ENCODE data around the gene RIPK1. TPM values are rescaled to one million over a fixed set of nuclear protein-coding genes. Genes with fewer than 3 reads are reported as not detected.
"Not testable (repeated sequence)": the region's sequence is repeated elsewhere in the genome, so short reads cannot be mapped to it uniquely, and the experiment has no call there.

Gene RIPK1
- total RNA-seq, 1 donor from 2014 or later, result 26.2 TPM

GRCh38 chr6:3133515-3133914 lies 65.2 kb downstream of the RIPK1 start:
- H3K9me3 Mint-ChIP-seq (ENCODE audit: low read depth), result no peaks in the 10 kb centered on the region
- DNase-seq (ENCODE audit: low spot score), result no peak
- H3K4me3 Mint-ChIP-seq (ENCODE audit: unreplicated experiment), result no peak overlapping the region
- H3K4me1 Mint-ChIP-seq (ENCODE audit: low read depth), result no peaks in the 10 kb centered on the region
- no peak for TF ChIP-seq CTCF (IDR thresholded peaks at IDR 0.05)
- no peak overlapping the region for H3K27ac Mint-ChIP-seq (ENCODE audit: unreplicated experiment)
- H3K36me3 Mint-ChIP-seq (ENCODE audit: low read depth), result peaks cover 40% of the 10 kb centered on the region
- no peaks in the 10 kb centered on the region for H3K27me3 Mint-ChIP-seq (ENCODE audit: low read depth)

- Mint-ChIP-seq H3K4me1 (ENCODE audit: low read depth) (peaks cover 7% of the 10 kb centered on the region), H3K36me3 (ENCODE audit: low read depth) (peaks cover 39% of the 10 kb centered on the region), H3K9me3 (ENCODE audit: low read depth) (no peaks in the 10 kb centered on the region), H3K4me3 (ENCODE audit: unreplicated experiment) (no peak overlapping the region), H3K27me3 (ENCODE audit: low read depth) (no peaks in the 10 kb centered on the region), H3K27ac (ENCODE audit: unreplicated experiment) (no peak overlapping the region)
- TF ChIP-seq CTCF (IDR thresholded peaks at IDR 0.05), result no peak
- DNase-seq (ENCODE audit: low spot score), result no peak
Measured at GRCh38 chr6:3135668-3136291, 67.5 kb downstream of the RIPK1 start.

GRCh38 chr6:3136292-3137011 lies 68.2 kb downstream of the RIPK1 start:
- H3K27ac Mint-ChIP-seq (ENCODE audit: unreplicated experiment), result no peak overlapping the region
- no peak for DNase-seq (ENCODE audit: low spot score)
- H3K4me3 Mint-ChIP-seq (ENCODE audit: unreplicated experiment), result no peak overlapping the region
- H3K36me3 Mint-ChIP-seq (ENCODE audit: low read depth), result peaks cover 36% of the 10 kb centered on the region
- H3K4me1 Mint-ChIP-seq (ENCODE audit: low read depth), result peaks cover 7% of the 10 kb centered on the region
- TF ChIP-seq CTCF (IDR thresholded peaks at IDR 0.05), result no peak
- no peaks in the 10 kb centered on the region for H3K9me3 Mint-ChIP-seq (ENCODE audit: low read depth)
- no peaks in the 10 kb centered on the region for H3K27me3 Mint-ChIP-seq (ENCODE audit: low read depth)

- Mint-ChIP-seq H3K9me3 (ENCODE audit: low read depth) (no peaks in the 10 kb centered on the region), H3K27me3 (ENCODE audit: low read depth) (no peaks in the 10 kb centered on the region), H3K36me3 (ENCODE audit: low read depth) (peaks cover 30% of the 10 kb centered on the region), H3K27ac (ENCODE audit: unreplicated experiment) (no peak overlapping the region), H3K4me1 (ENCODE audit: low read depth) (peaks cover 7% of the 10 kb centered on the region), H3K4me3 (ENCODE audit: unreplicated experiment) (no peak overlapping the region)
- DNase-seq (ENCODE audit: low spot score), result no peak
- TF ChIP-seq CTCF (IDR thresholded peaks at IDR 0.05), result no peak
Measured at GRCh38 chr6:3137057-3137777, 68.9 kb downstream of the RIPK1 start.

GRCh38 chr6:3137873-3138272 lies 69.6 kb downstream of the RIPK1 start:
- not testable (repeated sequence) for H3K4me1 Mint-ChIP-seq (ENCODE audit: low read depth); H3K27me3 Mint-ChIP-seq (ENCODE audit: low read depth); DNase-seq (ENCODE audit: low spot score); H3K4me3 Mint-ChIP-seq (ENCODE audit: unreplicated experiment); H3K9me3 Mint-ChIP-seq (ENCODE audit: low read depth)
- H3K36me3 Mint-ChIP-seq (ENCODE audit: low read depth), result peaks cover 29% of the 10 kb centered on the region
- H3K27ac Mint-ChIP-seq (ENCODE audit: unreplicated experiment), result peak overlapping the region; percentile 17

All from chondrocyte (in vitro differentiated cells).